ENCODE data around the gene ROPN1L. TPM values are rescaled to one million over a fixed set of nuclear protein-coding genes. Genes with fewer than 3 reads are reported as not detected.

ROPN1L gene
- total and polyA plus RNA-seq, 2 of the 8 experiments (the other 6 are each of a cell fraction or from before 2014, with no cell fraction given), result 0.24 to 0.73 TPM

GRCh38 chr5:10501554-10502075 lies 59.9 kb downstream of the ROPN1L start:
- 88% methylated on average over 9 of the region's 9 CpGs; no CpG with 5 or more reads in 1 of the 2 experiments for WGBS, 2 experiments (ENCODE audit: extremely low coverage in 1 of 2, insufficient coverage in 1 of 2, insufficient read length in 1 of 2, insufficient replicate concordance in 2 of 2, low coverage in 1 of 2, low lambda C conversion rate in 2 of 2, missing lambda C conversion rate in 1 of 2)
- no peak overlapping the region for H3K27ac ChIP-seq (ENCODE audit: low read depth, low read length)
- no peak for TF ChIP-seq MAFK (IDR thresholded peaks at IDR 0.05; ENCODE audit: low read depth, low read length)

More at GRCh38 chr5:10501554-10502075, 59.9 kb downstream of the ROPN1L start:
- H3K4me1 ChIP-seq (replicated peaks in 1 of 4; ENCODE audit: control insufficient read depth in 3 of 4, insufficient read depth in 4 of 4, low read length in 3 of 4), result peaks cover 0 to 3% (median 0%) of the 10 kb centered on the region in 4 experiments; a peak in 1 of 7 replicates
- no peaks in the 10 kb centered on the region for H3K9me3 ChIP-seq (ENCODE audit: insufficient read depth in 2 of 2, low read depth in 1 of 2, low read length in 1 of 2)
- no peak overlapping the region for H2AK5ac ChIP-seq (ENCODE audit: low read depth, low read length)
- no peaks in the 10 kb centered on the region for H3K36me3 ChIP-seq (ENCODE audit: control insufficient read depth in 2 of 4, insufficient read depth in 4 of 4, low read length in 3 of 4)
- no peak overlapping the region for H3K56ac ChIP-seq (replicated peaks; ENCODE audit: insufficient read length, low read depth, low read length)
- no peaks in the 10 kb centered on the region for H3K23me2 ChIP-seq (ENCODE audit: low read depth, low read length)
- no peaks in the 10 kb centered on the region for H3K79me2 ChIP-seq (ENCODE audit: control insufficient read depth in 1 of 2, insufficient read depth in 2 of 2, low read length in 2 of 2)
- no peak overlapping the region for H2BK15ac ChIP-seq (ENCODE audit: low read length)
- no peak overlapping the region for H2BK20ac ChIP-seq (ENCODE audit: low read length)
- FAIRE-seq (no peak), DNase-seq (ENCODE audit: low read depth in 1 of 2, low spot score in 2 of 2) (no peak)
- H3K27me3 ChIP-seq (replicated peaks in 1 of 4; ENCODE audit: control insufficient read depth in 3 of 4, extremely low read depth in 1 of 4, insufficient read depth in 3 of 4, low read length in 3 of 4), result no peaks in the 10 kb centered on the region
- no peak overlapping the region for H3K18ac ChIP-seq (ENCODE audit: extremely low read depth, low read length)
- no peak overlapping the region for H4K91ac ChIP-seq (replicated peaks; ENCODE audit: insufficient read length, low read length)
- H2AFZ ChIP-seq (ENCODE audit: low read length), result no peak overlapping the region; the same call in 1 of the 2 replicates
- H3K14ac ChIP-seq (ENCODE audit: insufficient read length), result no peak overlapping the region
- POLR2A ChIA-PET (ENCODE audit: partially characterized antibody), result interaction anchor here (1.0 kb wide), 1 partner anchor 17 kb away, joined by 3 read pairs; no protein-coding TSS in a partner anchor
- no peak overlapping the region for H4K5ac ChIP-seq (ENCODE audit: insufficient read length, low read depth, low read length)
- H3K4ac ChIP-seq (replicated peaks; ENCODE audit: insufficient read length, low read depth, low read length), result no peak overlapping the region
- no peak overlapping the region for H2BK5ac ChIP-seq (ENCODE audit: low read depth, low read length)
- no peak overlapping the region for H4K8ac ChIP-seq (ENCODE audit: extremely low read depth, insufficient read depth, low read length)
- no peak overlapping the region for H3K23ac ChIP-seq (ENCODE audit: insufficient read length)
- no peak overlapping the region for H3K4me2 ChIP-seq (ENCODE audit: insufficient read depth in 1 of 2, low read depth in 2 of 2, low read length in 2 of 2)
- H3K79me1 ChIP-seq (ENCODE audit: low read depth, low read length), result no peaks in the 10 kb centered on the region
- CTCF ChIA-PET (ENCODE audit: partially characterized antibody), result interaction anchor here (0.7 to 8.6 kb wide), 18 partner anchors 12 to 126 kb away, joined by 3 to 80 read pairs (median 4); no protein-coding TSS in a partner anchor
- no peaks in the 10 kb centered on the region for H4K20me1 ChIP-seq (replicated peaks in 1 of 2; ENCODE audit: control insufficient read depth in 1 of 2, insufficient read depth in 2 of 2, low read length in 2 of 2)
- no peak overlapping the region for H3K4me3 ChIP-seq (ENCODE audit: extremely low read depth in 1 of 4, insufficient read depth in 2 of 4, low read depth in 3 of 4, low read length in 4 of 4)
- H3K9ac ChIP-seq (replicated peaks in 1 of 4; ENCODE audit: extremely low read depth in 1 of 4, low read depth in 3 of 4, low read length in 3 of 4), result no peak overlapping the region
- no peak overlapping the region; the same call in 1 of the 2 replicates for H2BK12ac ChIP-seq (ENCODE audit: low read depth, low read length)
- H2BK120ac ChIP-seq (replicated peaks; ENCODE audit: low read depth, low read length), result no peak overlapping the region

Data from H1 (cell line).